A375 (cell line): Measurements from ENCODE around the gene PRR3. TPM values are rescaled to one million over a fixed set of nuclear protein-coding genes. Genes with fewer than 3 reads are reported as not detected.

Experiments
- small RNA-seq: library from RNA; depleted of rRNA; stranded (forward); fragments of <200 nt; gene quantifications from one replicate; pipeline ENCODE3, GENCODE V24; 2014
- total RNA-seq: library from RNA; depleted of rRNA; stranded (reverse); fragments of >200 nt; shearing (Covaris generic); gene quantifications from 2 replicates; pipeline ENCODE4 v1.2.3, GENCODE V29; 2014; rRNA removed

PRR3 gene, protein sequence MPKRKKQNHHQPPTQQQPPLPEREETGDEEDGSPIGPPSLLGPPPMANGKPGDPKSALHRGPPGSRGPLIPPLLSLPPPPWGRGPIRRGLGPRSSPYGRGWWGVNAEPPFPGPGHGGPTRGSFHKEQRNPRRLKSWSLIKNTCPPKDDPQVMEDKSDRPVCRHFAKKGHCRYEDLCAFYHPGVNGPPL
- 9.2 and 15.1 TPM in 2 replicates for total RNA-seq

GRCh38 chr6:30556906-30557682, at the start of gene PRR3:
PRR3 (plus strand) TSS chr6:30557295; CDS start chr6:30557345, 50 bp downstream.

DNA sequence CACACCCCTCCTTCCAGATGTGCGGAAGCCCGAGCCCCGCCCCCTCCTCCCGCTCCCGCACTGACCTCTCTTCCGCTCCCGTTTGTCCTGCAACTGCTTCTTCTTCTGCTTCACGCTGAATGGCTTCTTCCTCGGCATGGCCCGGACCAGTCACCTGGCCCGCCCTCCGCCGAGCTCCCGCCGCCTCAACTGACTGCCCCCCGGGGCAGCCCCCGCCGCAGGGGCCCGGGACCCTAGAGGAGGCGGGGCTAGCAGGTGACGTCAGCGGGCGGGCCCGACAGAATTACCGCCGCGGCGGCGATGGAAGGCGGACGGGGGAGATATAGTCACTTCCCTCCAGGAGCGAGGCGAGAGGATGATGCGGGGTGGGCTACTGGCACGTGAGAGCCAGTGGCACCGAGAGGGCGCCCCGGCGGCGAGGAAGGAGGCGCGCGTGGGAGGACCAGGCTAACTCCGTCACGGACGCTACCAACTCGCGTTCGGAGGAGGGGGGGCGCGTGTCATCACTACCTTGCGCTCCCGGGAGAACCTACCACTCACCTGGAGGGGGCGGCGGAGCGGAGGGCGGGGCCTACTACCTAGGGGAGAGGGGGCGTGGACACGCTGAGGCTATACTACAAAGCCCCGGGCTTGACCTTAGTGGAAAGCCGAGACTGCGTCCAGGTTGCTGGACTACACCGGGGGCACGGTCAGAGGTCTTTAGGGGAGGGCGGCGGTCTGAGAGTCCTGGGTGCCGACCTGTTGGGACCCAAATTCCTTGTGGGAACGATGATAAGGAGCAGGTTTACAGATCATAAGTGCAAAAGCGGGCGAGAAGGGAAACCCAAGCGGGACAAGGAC, 809 bp upstream of the PRR3 start, which contains the start of gene GNL1:
GNL1 (minus strand) TSS at position 424 of the 840 bp plus-strand sequence; CDS start at position 138, 286 bp downstream.

GRCh38 chr6:30571075-30571761, 14.1 kb downstream of the PRR3 start, which contains the start of gene ABCF1:
ABCF1 (plus strand) TSS chr6:30571442; CDS start chr6:30571488, 46 bp downstream.

Small RNA genes within 50 kb of the gene (small RNA-seq; reads per million reads assigned to genes)
- gene MIR877 = 0.21 reads per million

Other genes with a start within 250 kb of the PRR3 start
- 10.6 and 12.8 TPM in 2 replicates for gene TRIM39, start 230.4 kb upstream of the PRR3 start, total RNA-seq
- gene RPP21, start 212.1 kb upstream of the PRR3 start, total RNA-seq = 34.9 and 40.2 TPM in 2 replicates
- 116 and 124 TPM in 2 replicates for gene HLA-E, start 67.8 kb upstream of the PRR3 start, total RNA-seq
- 27.1 and 37.5 TPM in 2 replicates for gene GNL1, start 806 bp upstream of the PRR3 start, total RNA-seq
- gene ABCF1, start 14.1 kb downstream of the PRR3 start, total RNA-seq = 55.0 and 64.6 TPM in 2 replicates
- 30.4 and 33.8 TPM in 2 replicates for gene PPP1R10, start 59.9 kb downstream of the PRR3 start, total RNA-seq
- 50.3 and 57.9 TPM in 2 replicates for gene MRPS18B, start 60.5 kb downstream of the PRR3 start, total RNA-seq
- 4.8 and 5.5 TPM in 2 replicates for gene ATAT1, start 69.6 kb downstream of the PRR3 start, total RNA-seq
- 2.6 and 4.3 TPM in 2 replicates for gene C6orf136, start 89.8 kb downstream of the PRR3 start, total RNA-seq
- gene DHX16, start 115.7 kb downstream of the PRR3 start, total RNA-seq = 41.0 and 53.8 TPM in 2 replicates
- 43.3 and 52.6 TPM in 2 replicates for gene PPP1R18, start 129.3 kb downstream of the PRR3 start, total RNA-seq
- gene NRM, start 133.7 kb downstream of the PRR3 start, total RNA-seq = 5.7 and 7.7 TPM in 2 replicates
- 7.2 and 10.0 TPM in 2 replicates for gene MDC1, start 160.0 kb downstream of the PRR3 start, total RNA-seq
- gene TUBB, start 163.1 kb downstream of the PRR3 start, total RNA-seq = 662 and 749 TPM in 2 replicates
- 72.6 and 83.5 TPM in 2 replicates for gene FLOT1, start 185.4 kb downstream of the PRR3 start, total RNA-seq
- gene IER3, start 187.3 kb downstream of the PRR3 start, total RNA-seq = 799 and 821 TPM in 2 replicates